AG04450 (cell line): ENCODE measurements around the gene HSPA2. TPM values are rescaled to one million over a fixed set of nuclear protein-coding genes. Genes with fewer than 3 reads are reported as not detected.
"Not testable (repeated sequence)": the region's sequence is repeated elsewhere in the genome, so short reads cannot be mapped to it uniquely, and the experiment has no call there.

Experiments
- CTCF ChIA-PET: fragments of 300-600, 350-600 bp; formaldehyde crosslinking; extraction: SDS; loops from one replicate; lab custom pipeline; 2022; ENCODE audit warnings: antibody characterized with exemption, inconsistent platforms; lab: Charles Lee
- POLR2A ChIA-PET: fragments of 350-600 bp; formaldehyde crosslinking; extraction: SDS; loops from one replicate; lab custom pipeline; 2021; ENCODE audit warnings: antibody characterized with exemption, inconsistent platforms; lab: Yijun Ruan, JAX
- DNase-seq: peaks from one replicate; pipeline ENCODE4 v3.0.0-alpha.2; 2011; ENCODE audit warnings: low read depth, low spot score
- H3K27ac ChIP-seq: one replicate; pipeline ENCODE4 v1.5.1; 2012; ENCODE audit warnings: low read depth, low read length, control low read depth
- H3K27me3 ChIP-seq: one replicate; pipeline ENCODE4 v1.6.0; 2012; ENCODE audit warnings: low read length; ENCODE audit not compliant: control insufficient read depth, insufficient read depth
- H3K4me3 ChIP-seq: 2 replicates; pipeline ENCODE4 v1.5.1; 2011; ENCODE audit warnings: mild to moderate bottlenecking, low read depth, low read length, control low read depth
- H3K9me3 ChIP-seq: 2 replicates; pipeline ENCODE4 v1.5.1; 2012; ENCODE audit warnings: low read length; ENCODE audit not compliant: control insufficient read depth, insufficient read depth
- CTCF ChIP-seq: IDR thresholded peaks from 2 replicates; pipeline ENCODE4 v1.5.1; 2011; ENCODE audit warnings: low read depth, low read length, control low read depth, inconsistent platforms
- polyA plus RNA-seq: library from polyadenylated mRNA; depleted of rRNA; stranded (reverse); fragments of >200 nt; gene quantifications from 2 replicates; pipeline ENCODE4 v1.2.3, GENCODE V29; 2011

HSPA2 gene
- polyA plus RNA-seq, 1 experiment = 18.2 TPM

GRCh38 chr14:64510825-64511671, 29.5 kb upstream of the HSPA2 start:
- POLR2A ChIA-PET = interaction anchor here (0.8 kb wide), 1 partner anchor 29 kb away, joined by 3 read pairs; the partner anchor contains the start of gene HSPA2
- Histone ChIP-seq H3K27ac (no peak overlapping the region), H3K4me3 (no peak overlapping the region), H3K9me3 (no peaks in the 10 kb centered on the region), H3K27me3 (no peaks in the 10 kb centered on the region)
- CTCF ChIA-PET = interaction anchor here (0.5 to 5.0 kb wide), 24 partner anchors 8 to 412 kb away, joined by 3 to 60 read pairs (median 3); no protein-coding TSS in a partner anchor
- DNase-seq = peak; percentile 34
- TF ChIP-seq CTCF = peak; percentile 88

- no peak for DNase-seq
- no peaks in the 10 kb centered on the region for H3K27me3 ChIP-seq
- H3K4me3 ChIP-seq = no peak overlapping the region
- H3K9me3 ChIP-seq = no peaks in the 10 kb centered on the region
- TF ChIP-seq CTCF = no peak
- POLR2A ChIA-PET = no interaction called here
- CTCF ChIA-PET = interaction anchor here (5.0 kb wide), 1 partner anchor 11 kb away, joined by 60 read pairs; no protein-coding TSS in a partner anchor
- no peak overlapping the region for H3K27ac ChIP-seq
These were observed 27.3 kb upstream of the HSPA2 start for GRCh38 chr14:64513271-64513670.

GRCh38 chr14:64515053-64515452, 25.5 kb upstream of the HSPA2 start:
- Histone ChIP-seq H3K9me3 (no peaks in the 10 kb centered on the region), H3K4me3 (no peak overlapping the region), H3K27me3 (no peaks in the 10 kb centered on the region), H3K27ac (no peak overlapping the region)
- ChIA-PET CTCF (interaction anchor here (0.7 to 2.5 kb wide), 6 partner anchors 9 to 469 kb away, joined by 3 to 12 read pairs (median 4); no protein-coding TSS in a partner anchor), POLR2A (interaction anchor here (0.5 kb wide), 1 partner anchor 23 kb away, joined by 5 read pairs; no protein-coding TSS in a partner anchor)
- DNase-seq = no peak
- no peak for TF ChIP-seq CTCF

GRCh38 chr14:64516969-64517368, 23.6 kb upstream of the HSPA2 start:
- no peak overlapping the region for H3K4me3 ChIP-seq
- TF ChIP-seq CTCF = no peak
- H3K27ac ChIP-seq = no peak overlapping the region
- no peak for DNase-seq
- POLR2A ChIA-PET = no interaction called here
- no peaks in the 10 kb centered on the region for H3K9me3 ChIP-seq
- no peaks in the 10 kb centered on the region for H3K27me3 ChIP-seq
- CTCF ChIA-PET = interaction anchor here (2.5 kb wide), 1 partner anchor 120 kb away, joined by 12 read pairs; no protein-coding TSS in a partner anchor

- DNase-seq, H3K27ac ChIP-seq, H3K9me3 ChIP-seq, H3K27me3 ChIP-seq, CTCF ChIA-PET, H3K4me3 ChIP-seq: not testable (repeated sequence)
- POLR2A ChIA-PET = interaction anchor here (1.2 kb wide), 1 partner anchor 22 kb away, joined by 3 read pairs; the partner anchor contains the start of gene HSPA2
These were observed 22.9 kb upstream of the HSPA2 start for GRCh38 chr14:64517667-64518066.
